Endodermal cell (in vitro differentiated cells): Measurements from ENCODE around the gene ACAA2. TPM values are rescaled to one million over a fixed set of nuclear protein-coding genes. Genes with fewer than 3 reads are reported as not detected.

ENCODE experiments used
- DNase-seq: peaks from one replicate; pipeline ENCODE4 v3.0.0-alpha.2; 2017
- H3K27ac ChIP-seq: 2 replicates; pipeline ENCODE4 v1.5.1; 2013; ENCODE audit warnings: mild to moderate bottlenecking, low read depth, low read length, moderate library complexity
- H3K27me3 ChIP-seq: 2 replicates; pipeline ENCODE4 v1.6.1; 2013; ENCODE audit warnings: mild to moderate bottlenecking, low read length, moderate library complexity; ENCODE audit not compliant: insufficient read depth, control insufficient read depth, poor library complexity, severe bottlenecking
- H3K36me3 ChIP-seq: 2 replicates; pipeline ENCODE4 v1.7.0; 2013; ENCODE audit warnings: mild to moderate bottlenecking, low read length, moderate library complexity; ENCODE audit not compliant: control insufficient read depth, insufficient read depth
- H3K4me1 ChIP-seq: one replicate; pipeline ENCODE4 v1.7.0; 2013; ENCODE audit warnings: low read length; ENCODE audit not compliant: control insufficient read depth, insufficient read depth
- H3K4me3 ChIP-seq: 2 replicates; pipeline ENCODE4 v1.5.1; 2013; ENCODE audit warnings: mild to moderate bottlenecking, low read length, moderate library complexity
- H3K9ac ChIP-seq: 2 replicates; pipeline ENCODE4 v1.6.1; 2013; ENCODE audit warnings: mild to moderate bottlenecking, low read length, moderate library complexity; ENCODE audit not compliant: poor library complexity, severe bottlenecking; ENCODE audit errors: extremely low read depth
- H3K9me3 ChIP-seq: 2 replicates; pipeline ENCODE4 v1.6.1; 2013; ENCODE audit warnings: mild to moderate bottlenecking, low read length, moderate library complexity; ENCODE audit not compliant: control insufficient read depth
- H3K27ac Mint-ChIP-seq: 2 replicates; pipeline ENCODE4 v1.8.0; 2020; ENCODE audit warnings: mixed read lengths
- H3K27me3 Mint-ChIP-seq: 2 replicates; pipeline ENCODE4 v1.8.0; 2021; ENCODE audit warnings: mild to moderate bottlenecking, mixed read lengths; ENCODE audit not compliant: insufficient read depth
- H3K36me3 Mint-ChIP-seq: 2 replicates; pipeline ENCODE4 v1.8.0; 2020; ENCODE audit warnings: low read depth, mixed read lengths
- H3K4me1 Mint-ChIP-seq: 2 replicates; pipeline ENCODE4 v1.8.0; 2020; ENCODE audit warnings: mixed read lengths
- H3K4me3 Mint-ChIP-seq: 2 replicates; pipeline ENCODE4 v1.8.0; 2020; ENCODE audit warnings: mild to moderate bottlenecking, moderate library complexity, mixed read lengths
- H3K9me3 Mint-ChIP-seq: 2 replicates; pipeline ENCODE4 v1.8.0; 2020; ENCODE audit warnings: mild to moderate bottlenecking, mixed read lengths
- WGBS, 2 experiments: methylation state at CpG; one replicate each; pipeline versions ENCODE4 v1.1.5 to v1.1.7; 2013; ENCODE audit warnings: missing lambda C conversion rate in 2 of 2, mixed read lengths in 1 of 2; ENCODE audit not compliant: insufficient coverage in 1 of 2, insufficient read length in 1 of 2; 5-methylcytosine and 5-hydroxymethylcytosine counted together
- total RNA-seq, 2 donors: library from RNA; stranded (reverse); fragmentation: NEBNext Ultra II Directional in 1 of 2; extraction: Animal tissue kit (Norgen Biotek cat#: 25700) in 1 of 2; gene quantifications; 2 replicates in 1 of 2; 3 replicates in 1 of 2; pipeline ENCODE4 v1.2.1, GENCODE V29; 2021
- TF ChIP-seq, protein P1 (sequence below): fragments of 200-600 bp; sonication (generic); conservative IDR thresholded peaks from 2 replicates; pipeline ENCODE4 v1.5.0; 2021; ENCODE audit warnings: antibody characterized with exemption, mild to moderate bottlenecking

Gene ACAA2
- total RNA-seq, 2 donors from 2014 or later, result 128 to 131 TPM

DNA sequence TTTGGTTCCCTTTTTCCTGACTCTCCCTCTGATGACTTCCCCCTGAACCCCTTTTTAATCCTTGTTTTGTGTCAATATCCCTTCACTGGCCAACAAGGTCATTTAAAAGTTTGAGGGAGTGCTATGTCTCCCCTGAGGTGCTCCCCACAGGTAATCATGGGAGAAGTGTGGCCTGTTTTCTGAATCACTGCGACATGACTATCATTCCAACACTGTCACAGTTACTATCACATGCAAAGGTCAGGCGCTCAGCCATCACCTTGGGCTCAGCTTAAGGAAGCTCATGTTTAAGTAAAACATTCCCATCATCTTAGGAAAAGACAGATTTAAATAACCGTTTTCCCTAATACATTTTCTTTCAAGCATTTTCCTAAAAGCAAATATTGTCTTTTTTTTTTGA, 20.9 kb upstream of the ACAA2 start:
- Histone ChIP-seq H3K27ac (no peak overlapping the region), H3K9ac (no peak overlapping the region), H3K9me3 (no peaks in the 10 kb centered on the region), H3K4me1 (no peaks in the 10 kb centered on the region), H3K27me3 (no peaks in the 10 kb centered on the region), H3K36me3 (no peaks in the 10 kb centered on the region), H3K4me3 (no peak overlapping the region)
- H3K27me3 Mint-ChIP-seq, result no peaks in the 10 kb centered on the region
- H3K36me3 Mint-ChIP-seq, result peaks cover 12% of the 10 kb centered on the region
- 91 to 100% methylated on average over 1 to 3 of the region's 3 CpGs for WGBS, 2 experiments
- TF ChIP-seq, protein P1, sequence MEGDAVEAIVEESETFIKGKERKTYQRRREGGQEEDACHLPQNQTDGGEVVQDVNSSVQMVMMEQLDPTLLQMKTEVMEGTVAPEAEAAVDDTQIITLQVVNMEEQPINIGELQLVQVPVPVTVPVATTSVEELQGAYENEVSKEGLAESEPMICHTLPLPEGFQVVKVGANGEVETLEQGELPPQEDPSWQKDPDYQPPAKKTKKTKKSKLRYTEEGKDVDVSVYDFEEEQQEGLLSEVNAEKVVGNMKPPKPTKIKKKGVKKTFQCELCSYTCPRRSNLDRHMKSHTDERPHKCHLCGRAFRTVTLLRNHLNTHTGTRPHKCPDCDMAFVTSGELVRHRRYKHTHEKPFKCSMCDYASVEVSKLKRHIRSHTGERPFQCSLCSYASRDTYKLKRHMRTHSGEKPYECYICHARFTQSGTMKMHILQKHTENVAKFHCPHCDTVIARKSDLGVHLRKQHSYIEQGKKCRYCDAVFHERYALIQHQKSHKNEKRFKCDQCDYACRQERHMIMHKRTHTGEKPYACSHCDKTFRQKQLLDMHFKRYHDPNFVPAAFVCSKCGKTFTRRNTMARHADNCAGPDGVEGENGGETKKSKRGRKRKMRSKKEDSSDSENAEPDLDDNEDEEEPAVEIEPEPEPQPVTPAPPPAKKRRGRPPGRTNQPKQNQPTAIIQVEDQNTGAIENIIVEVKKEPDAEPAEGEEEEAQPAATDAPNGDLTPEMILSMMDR, result no peak
- H3K9me3 Mint-ChIP-seq, result peaks cover 15% of the 10 kb centered on the region
- no peak overlapping the region for H3K4me3 Mint-ChIP-seq
- H3K27ac Mint-ChIP-seq, result no peak overlapping the region
- peaks cover 23% of the 10 kb centered on the region for H3K4me1 Mint-ChIP-seq
- DNase-seq, result no peak

- H3K36me3 ChIP-seq, result no peaks in the 10 kb centered on the region
- H3K4me3 Mint-ChIP-seq, result no peak overlapping the region
- H3K4me3 ChIP-seq, result no peak overlapping the region
- no peaks in the 10 kb centered on the region for H3K4me1 ChIP-seq
- no peaks in the 10 kb centered on the region for H3K27me3 ChIP-seq
- peaks cover 23% of the 10 kb centered on the region for H3K4me1 Mint-ChIP-seq
- no peak overlapping the region for H3K27ac ChIP-seq
- no peak overlapping the region for H3K27ac Mint-ChIP-seq
- TF ChIP-seq, protein P1, result no peak
- H3K9ac ChIP-seq, result no peak overlapping the region
- H3K36me3 Mint-ChIP-seq, result peaks cover 12% of the 10 kb centered on the region
- DNase-seq, result no peak
- H3K27me3 Mint-ChIP-seq, result no peaks in the 10 kb centered on the region
- H3K9me3 ChIP-seq, result peaks cover 4% of the 10 kb centered on the region
- 90 to 91% methylated on average over 3 to 4 of the region's 4 CpGs for WGBS, 2 experiments
- peaks cover 19% of the 10 kb centered on the region for H3K9me3 Mint-ChIP-seq
Observed at GRCh38 chr18:49833814-49834213, 20.5 kb upstream of the ACAA2 start.

- no peak overlapping the region for H3K9ac ChIP-seq
- no peaks in the 10 kb centered on the region for H3K4me1 ChIP-seq
- peaks cover 2% of the 10 kb centered on the region for H3K27me3 Mint-ChIP-seq
- WGBS, 2 experiments, result 95 to 100% methylated on average over 1 to 2 of the region's 2 CpGs
- H3K36me3 Mint-ChIP-seq, result peaks cover 22% of the 10 kb centered on the region
- H3K27me3 ChIP-seq, result no peaks in the 10 kb centered on the region
- no peaks in the 10 kb centered on the region for H3K36me3 ChIP-seq
- DNase-seq, result no peak
- H3K9me3 ChIP-seq, result peaks cover 19% of the 10 kb centered on the region
- H3K4me1 Mint-ChIP-seq, result peaks cover 19% of the 10 kb centered on the region
- no peak overlapping the region for H3K27ac Mint-ChIP-seq
- no peak overlapping the region for H3K27ac ChIP-seq
- H3K9me3 Mint-ChIP-seq, result peaks cover 32% of the 10 kb centered on the region
- H3K4me3 Mint-ChIP-seq, result no peak overlapping the region
- TF ChIP-seq, protein P1, result no peak
- H3K4me3 ChIP-seq, result no peak overlapping the region
Observed at GRCh38 chr18:49832221-49832647, 18.9 kb upstream of the ACAA2 start.
